GM12878 (cell line): ENCODE measurements around the gene SNX7.

Experiments
- BMI1 ChIP-seq: fragments of 450-650 bp; IDR thresholded peaks from 2 replicates; pipeline ENCODE4 v1.6.1; 2016; ENCODE audit warnings: mild to moderate bottlenecking, moderate library complexity, borderline replicate concordance
- CREB1 ChIP-seq: IDR thresholded peaks from 2 replicates; pipeline ENCODE4 v1.6.1; 2012; ENCODE audit warnings: low read depth, mild to moderate bottlenecking, inconsistent platforms
- FOXK2 ChIP-seq: fragments of 450-650 bp; IDR thresholded peaks from 2 replicates; pipeline ENCODE4 v1.6.1; 2017; ENCODE audit warnings: mild to moderate bottlenecking, moderate library complexity
- HCFC1 ChIP-seq: fragments of 150-350 bp; IDR thresholded peaks from 2 replicates; pipeline ENCODE4 v1.6.1; 2014; ENCODE audit warnings: low read length
- HDAC6 ChIP-seq: fragments of 200-600 bp; sonication (generic); IDR thresholded peaks from one replicate; pipeline ENCODE4 v1.8.0; 2017; ENCODE audit warnings: antibody characterized with exemption; ENCODE audit not compliant: unreplicated experiment
- RCOR1 ChIP-seq: conservative IDR thresholded peaks from 2 replicates; pipeline ENCODE4 v1.6.1; 2012; ENCODE audit warnings: low read depth, low read length, improper control_type of control experiment
- ZNF274 ChIP-seq: IDR thresholded peaks from one replicate; pipeline ENCODE4 v1.8.0; 2011; ENCODE audit not compliant: insufficient read length, insufficient read depth

DNA sequence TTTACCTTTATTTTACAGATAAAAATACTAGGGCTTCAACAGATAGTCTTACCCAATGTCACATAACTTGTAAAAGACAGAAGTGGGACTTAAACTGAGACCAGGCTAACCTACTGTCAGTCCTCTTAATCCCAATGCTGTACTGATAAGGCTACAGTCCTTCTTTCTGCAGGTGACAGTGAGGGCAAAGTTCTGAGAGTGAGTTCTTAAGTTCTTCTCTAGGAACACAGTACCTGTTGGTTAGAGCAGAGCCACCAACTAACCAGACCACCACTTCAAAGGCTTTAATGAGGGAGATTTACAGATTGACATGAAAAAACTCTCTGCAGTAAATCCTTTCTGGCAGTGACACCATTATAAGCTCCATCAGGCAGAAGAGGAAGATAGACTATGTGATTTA, 74.2 kb downstream of the SNX7 start:
- TF ChIP-seq HCFC1 (no peak), RCOR1 (no peak), ZNF274 (no peak), BMI1 (no peak), CREB1 (no peak), FOXK2 (no peak), HDAC6 (no peak)
